Measurements from ENCODE around the gene PVR. TPM values are rescaled to one million over a fixed set of nuclear protein-coding genes. Genes with fewer than 3 reads are reported as not detected.
A peak's percentile ranks its signal among the peaks of the same experiment; 100 is the strongest.

Gene PVR
- total RNA-seq, 4 donors from 2014 or later = 26.2 to 49.0 (median 33.3) TPM

GRCh38 chr19:44657211-44657921, 13.7 kb downstream of the PVR start:
- H3K4me3 ChIP-seq = no peak overlapping the region
- no peaks in the 10 kb centered on the region for H3K9me3 ChIP-seq
- H3K27ac ChIP-seq = no peak overlapping the region
- intact Hi-C loops (cut with DNase I; ENCODE audit: low total_unique reads) (no loop called here), in situ Hi-C loops (cut with MboI; ENCODE audit: low pct_ligation_motif_present in 1 of 4, low pct_unique_long_range_greater_than_20kb in 1 of 4, low sequenced_read_pairs in 3 of 4) (loop anchor here in 3 of 4 donors (5.0 to 10.0 kb wide), 2 partner anchors 83 to 85 kb away; no protein-coding TSS in a partner anchor)
- no peak for TF ChIP-seq POLR2A (IDR thresholded peaks at IDR 0.05)
- no peak for TF ChIP-seq EP300 (IDR thresholded peaks at IDR 0.05; ENCODE audit: low read depth)
- no peak for TF ChIP-seq POLR2AphosphoS5 (IDR thresholded peaks at IDR 0.05)
- peak; percentile 82 to 93 (median 91) for TF ChIP-seq CTCF (IDR thresholded peaks at IDR 0.05)
- peak; percentile 63 for DNase-seq
- no peaks in the 10 kb centered on the region for H3K27me3 ChIP-seq
- 41% methylated on average over 25 of the region's 25 CpGs; no CpG with 5 or more reads in 1 of the 2 donors for WGBS, 2 donors (ENCODE audit: low coverage in 1 of 2)
- peaks cover 0 to 2% (median 0%) of the 10 kb centered on the region in 4 donors for H3K4me1 ChIP-seq
- peaks cover 0 to 21% (median 11%) of the 10 kb centered on the region in 4 donors for H3K36me3 ChIP-seq

- H3K4me1 ChIP-seq = peaks cover 0 to 2% (median 0%) of the 10 kb centered on the region in 4 donors
- no peaks in the 10 kb centered on the region for H3K27me3 ChIP-seq
- peaks cover 0 to 21% (median 13%) of the 10 kb centered on the region in 4 donors for H3K36me3 ChIP-seq
- WGBS, 2 donors (ENCODE audit: low coverage in 1 of 2) = 89 to 90% methylated on average over 2 to 3 of the region's 3 CpGs
- no peaks in the 10 kb centered on the region for H3K9me3 ChIP-seq
- intact Hi-C loops (cut with DNase I; ENCODE audit: low total_unique reads) = loop anchor here (2.0 kb wide), 1 partner anchor 89 kb away; no protein-coding TSS in a partner anchor
- no peak overlapping the region for H3K4me3 ChIP-seq
- H3K27ac ChIP-seq = no peak overlapping the region
- in situ Hi-C loops (cut with MboI; ENCODE audit: low pct_ligation_motif_present in 1 of 4, low pct_unique_long_range_greater_than_20kb in 1 of 4, low sequenced_read_pairs in 3 of 4) = loop anchor here in 3 of 4 donors (5.0 to 10.0 kb wide), 2 partner anchors 83 to 86 kb away; no protein-coding TSS in a partner anchor
- TF ChIP-seq EP300 (IDR thresholded peaks at IDR 0.05; ENCODE audit: low read depth) (no peak), CTCF (IDR thresholded peaks at IDR 0.05) (no peak), POLR2AphosphoS5 (IDR thresholded peaks at IDR 0.05) (no peak), POLR2A (IDR thresholded peaks at IDR 0.05) (no peak)
- DNase-seq = no peak
Observed at GRCh38 chr19:44658069-44658733, 14.5 kb downstream of the PVR start.

- H3K27me3 ChIP-seq = no peaks in the 10 kb centered on the region
- H3K27ac ChIP-seq = no peak overlapping the region
- H3K4me3 ChIP-seq = no peak overlapping the region
- H3K4me1 ChIP-seq = no peaks in the 10 kb centered on the region
- no peaks in the 10 kb centered on the region for H3K9me3 ChIP-seq
- in situ Hi-C loops (cut with MboI; ENCODE audit: low pct_ligation_motif_present in 1 of 4, low pct_unique_long_range_greater_than_20kb in 1 of 4, low sequenced_read_pairs in 3 of 4) = loop anchor here in 1 of 4 donors (5.0 kb wide), 1 partner anchor 88 kb away; no protein-coding TSS in a partner anchor
- intact Hi-C loops (cut with DNase I; ENCODE audit: low total_unique reads) = no loop called here
- WGBS, 2 donors (ENCODE audit: low coverage in 1 of 2) = 92% methylated on average over 4 of the region's 4 CpGs; no CpG with 5 or more reads in 1 of the 2 donors
- TF ChIP-seq CTCF (IDR thresholded peaks at IDR 0.05) (no peak), POLR2AphosphoS5 (IDR thresholded peaks at IDR 0.05) (no peak), POLR2A (IDR thresholded peaks at IDR 0.05) (no peak), EP300 (IDR thresholded peaks at IDR 0.05; ENCODE audit: low read depth) (no peak)
- DNase-seq = no peak
- peaks cover 0 to 21% (median 11%) of the 10 kb centered on the region in 4 donors for H3K36me3 ChIP-seq
Observed at GRCh38 chr19:44660081-44660480, 16.4 kb downstream of the PVR start.

GRCh38 chr19:44661205-44661604, 17.5 kb downstream of the PVR start:
- no peak for DNase-seq
- Histone ChIP-seq H3K36me3 (peaks cover 0 to 21% (median 9%) of the 10 kb centered on the region in 4 donors), H3K4me1 (no peaks in the 10 kb centered on the region), H3K27ac (no peak overlapping the region), H3K27me3 (no peaks in the 10 kb centered on the region), H3K9me3 (no peaks in the 10 kb centered on the region), H3K4me3 (no peak overlapping the region)
- no peak for TF ChIP-seq CTCF (IDR thresholded peaks at IDR 0.05)
- 87% methylated on average over 11 of the region's 11 CpGs; no CpG with 5 or more reads in 1 of the 2 donors for WGBS, 2 donors (ENCODE audit: low coverage in 1 of 2)
- in situ Hi-C loops (cut with MboI; ENCODE audit: low pct_ligation_motif_present in 1 of 4, low pct_unique_long_range_greater_than_20kb in 1 of 4, low sequenced_read_pairs in 3 of 4) = loop anchor here in 1 of 4 donors (5.0 kb wide), 1 partner anchor 89 kb away; no protein-coding TSS in a partner anchor
- intact Hi-C loops (cut with DNase I; ENCODE audit: low total_unique reads) = no loop called here
